GM12878 (cell line): ENCODE data around the gene ATF3. TPM values are rescaled to one million over a fixed set of nuclear protein-coding genes. Genes with fewer than 3 reads are reported as not detected.

ENCODE experiments used
- ATAC-seq: fragments of 200-7000 bp; cut with Tn5 transposase; 3 replicates; pipeline ENCODE4 v1.9.1; 2020; ENCODE audit warnings: mild to moderate bottlenecking, moderate library complexity
- BruUV-seq: library from RNA; stranded (reverse); fragments of 400-500 nt; replicated peaks from 2 replicates; lab custom pipeline; 2021; lab: Mats Ljungman, UMichigan
- CTCF ChIA-PET: fragments of 300-600 bp; sonication (Branson Sonifier 250); formaldehyde crosslinking; extraction: SDS; loops from one replicate; lab custom pipeline; 2021; ENCODE audit warnings: inconsistent platforms; lab: Yijun Ruan, JAX
- POLR2A ChIA-PET: fragments of 350-600 bp; formaldehyde crosslinking; extraction: SDS; loops from one replicate; lab custom pipeline; 2021; ENCODE audit warnings: inconsistent platforms; lab: Charles Lee
- RAD21 ChIA-PET: fragments of 300-600 bp; sonication (Branson Sonifier 250); formaldehyde crosslinking; loops from one replicate; lab custom pipeline; 2023; ENCODE audit warnings: antibody characterized with exemption; ENCODE audit not compliant: unreplicated experiment; lab: Charles Lee
- SMC1A ChIA-PET: fragments of 300-600 bp; sonication (Branson Sonifier 250); formaldehyde crosslinking; loops from one replicate; lab custom pipeline; 2023; ENCODE audit not compliant: unreplicated experiment, uncharacterized antibody; lab: Charles Lee
- DNase-seq: peaks from one replicate; pipeline ENCODE4 v3.0.0-alpha.2; 2011; ENCODE audit warnings: low read depth, low spot score
- FAIRE-seq: peaks from 3 replicates; lab custom pipeline; 2011; peaks lifted over from hg19 to GRCh38; lab: Jason Lieb, UNC
- H2AFZ ChIP-seq: 2 replicates; pipeline ENCODE4 v1.6.0; 2011; ENCODE audit warnings: low read depth, low read length, control low read depth; ENCODE audit not compliant: control insufficient read depth
- H3K27ac ChIP-seq: 2 replicates; pipeline ENCODE4 v1.5.1; 2011; ENCODE audit warnings: control low read depth; ENCODE audit not compliant: control insufficient read depth, insufficient read depth
- H3K27me3 ChIP-seq, 2 experiments: replicated peaks in 1 of 2; 2 replicates each; pipeline versions ENCODE4 v1.6.0 to v1.6.1; 2011; ENCODE audit warnings: low read length in 1 of 2; ENCODE audit not compliant: control insufficient read depth in 2 of 2, insufficient read depth in 2 of 2
- H3K36me3 ChIP-seq, 2 experiments: 2 replicates each; pipeline ENCODE4 v1.5.1; 2011; ENCODE audit warnings: low read length in 1 of 2; ENCODE audit not compliant: control insufficient read depth in 2 of 2, insufficient read depth in 2 of 2
- H3K4me1 ChIP-seq: 2 replicates; pipeline ENCODE4 v1.6.1; 2011; ENCODE audit warnings: mild to moderate bottlenecking, low read length, moderate library complexity, mixed read lengths; ENCODE audit not compliant: control insufficient read depth, insufficient read depth
- H3K4me2 ChIP-seq: 2 replicates; pipeline ENCODE4 v1.6.0; 2011; ENCODE audit warnings: control low read depth; ENCODE audit not compliant: control insufficient read depth, insufficient read depth
- H3K4me3 ChIP-seq: fragments of 200-600 bp; sonication (generic); 2 replicates; pipeline ENCODE4 v1.5.1; 2016
- H3K79me2 ChIP-seq: 2 replicates; pipeline ENCODE4 v1.6.0; 2011; ENCODE audit warnings: low read length; ENCODE audit not compliant: control insufficient read depth, insufficient read depth
- H3K9ac ChIP-seq: 2 replicates; pipeline ENCODE4 v1.8.0; 2011; ENCODE audit warnings: low read length, control low read depth, mixed read lengths; ENCODE audit not compliant: control insufficient read depth, insufficient read depth
- H3K9me3 ChIP-seq: replicated peaks from 3 replicates; pipeline ENCODE4 v1.5.1; 2011; ENCODE audit warnings: mild to moderate bottlenecking, low read length; ENCODE audit not compliant: control insufficient read depth, insufficient read depth
- H4K20me1 ChIP-seq: 2 replicates; pipeline ENCODE4 v1.6.0; 2011; ENCODE audit not compliant: control insufficient read depth, insufficient read depth
- CREM ChIP-seq: IDR thresholded peaks from 2 replicates; pipeline ENCODE4 v1.6.1; 2014; ENCODE audit warnings: antibody characterized with exemption, low read depth
- POLR2AphosphoS5 ChIP-seq: IDR thresholded peaks from 2 replicates; pipeline ENCODE4 v1.6.1; 2011; ENCODE audit warnings: mild to moderate bottlenecking, low read length, inconsistent platforms
- WGBS: methylation state at CpG from one replicate; pipeline ENCODE4 v1.1.6; 2016; ENCODE audit warnings: low lambda C conversion rate; ENCODE audit not compliant: insufficient replicate concordance, insufficient coverage; ENCODE audit errors: missing lambda C conversion rate; 5-methylcytosine and 5-hydroxymethylcytosine counted together
- in situ Hi-C: fragments of 300-500 bp; cut with MboI; formaldehyde crosslinking; loops from 9 replicates; pipeline ENCODE4 v1.14.3; 2018; ENCODE audit warnings: mixed read lengths
- intact Hi-C: fragments of 100-400 bp; cut with micrococcal nuclease; formaldehyde crosslinking; loops from one replicate; pipeline ENCODE4 v1.14.2; 2022; ENCODE audit not compliant: unreplicated experiment
- polyA plus RNA-seq, 11 experiments: library from polyadenylated mRNA; depleted of rRNA in 4 of 11; unstranded in 6 of 11; stranded (reverse) in 5 of 11; fragments of >200 nt; fragmentation: Nextera tagmentation in 4 of 11; fragmentation: Illumina TruSeq in 1 of 11; extraction: Ambion mirVana in 4 of 11; extraction: Trizol in 1 of 11; gene quantifications; 1 replicate in 1 of 11; 2 replicates in 10 of 11; pipeline versions ENCODE4 v1.2.1 to v1.2.3, GENCODE V29; 2011 to 2016; ENCODE audit warnings: inconsistent platforms in 2 of 11, missing spikeins in 2 of 11, low read depth in 1 of 11
- total RNA-seq, 4 experiments: library from RNA; depleted of rRNA in 3 of 4; stranded (reverse); fragments of >200 nt in 3 of 4; fragmentation: Illumina TruSeq in 1 of 4; extraction: Trizol in 1 of 4; gene quantifications; 2 replicates each; pipeline versions ENCODE4 v1.2.1 to v1.2.3, GENCODE V29; 2013 to 2021
- TF ChIP-seq, protein P1 (sequence below): IDR thresholded peaks from 2 replicates; pipeline ENCODE4 v1.6.1; 2012; ENCODE audit warnings: low read depth, low read length, improper control_type of control experiment

The ATF3 gene
- total and polyA plus RNA-seq, 10 of the 15 experiments (the other 5 are each of a cell fraction or from before 2014, with no cell fraction given): 3.0 to 13.9 (median 8.3) TPM

- Histone ChIP-seq H3K79me2 (peaks cover 63% of the 10 kb centered on the region), H2AFZ (no peak overlapping the region), H4K20me1 (no peaks in the 10 kb centered on the region), H3K27ac (no peak overlapping the region), H3K9me3 (no peaks in the 10 kb centered on the region), H3K4me2 (peak overlapping the region; percentile 27), H3K36me3 (peaks cover 5 to 17% of the 10 kb centered on the region in 2 experiments; a peak in 3 of 4 replicates), H3K27me3 (no peaks in the 10 kb centered on the region), H3K9ac (no peak overlapping the region), H3K4me1 (peaks cover 29% of the 10 kb centered on the region), H3K4me3 (peak overlapping the region; percentile 18; the same call in 1 of the 2 replicates)
- RAD21 ChIA-PET: interaction anchor here (0.9 to 1.9 kb wide), 9 partner anchors 15 to 174 kb away, joined by 3 to 7 read pairs (median 4); no protein-coding TSS in a partner anchor
- intact Hi-C loops: loop anchor here (5.0 kb wide), 1 partner anchor 340 kb away; the partner anchor contains the start of gene VASH2
- TF ChIP-seq CREM (no peak), POLR2AphosphoS5 (peak; percentile 42; the same call in 1 of the 2 replicates)
- TF ChIP-seq, protein P1, sequence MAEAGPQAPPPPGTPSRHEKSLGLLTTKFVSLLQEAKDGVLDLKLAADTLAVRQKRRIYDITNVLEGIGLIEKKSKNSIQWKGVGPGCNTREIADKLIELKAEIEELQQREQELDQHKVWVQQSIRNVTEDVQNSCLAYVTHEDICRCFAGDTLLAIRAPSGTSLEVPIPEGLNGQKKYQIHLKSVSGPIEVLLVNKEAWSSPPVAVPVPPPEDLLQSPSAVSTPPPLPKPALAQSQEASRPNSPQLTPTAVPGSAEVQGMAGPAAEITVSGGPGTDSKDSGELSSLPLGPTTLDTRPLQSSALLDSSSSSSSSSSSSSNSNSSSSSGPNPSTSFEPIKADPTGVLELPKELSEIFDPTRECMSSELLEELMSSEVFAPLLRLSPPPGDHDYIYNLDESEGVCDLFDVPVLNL: no peak
- BruUV-seq: no TSS peak
- WGBS: 86% methylated on average over 8 of the region's 8 CpGs
- CTCF ChIA-PET: interaction anchor here (0.8 to 4.0 kb wide), 14 partner anchors 10 to 170 kb away, joined by 3 to 25 read pairs (median 4); no protein-coding TSS in a partner anchor
- DNase-seq: no peak
- POLR2A ChIA-PET: interaction anchor here (0.5 to 1.5 kb wide), 7 partner anchors 16 to 345 kb away, joined by 3 to 6 read pairs (median 3); no protein-coding TSS in a partner anchor
- SMC1A ChIA-PET: interaction anchor here (0.8 to 3.0 kb wide), 14 partner anchors 11 to 197 kb away, joined by 3 to 17 read pairs (median 6); no protein-coding TSS in a partner anchor
- no peak for FAIRE-seq
- no peak for ATAC-seq
- in situ Hi-C loops: no loop called here
Measured at GRCh38 chr1:212612041-212612961, 3.7 kb downstream of the ATF3 start.
